Measurements from ENCODE around the gene ZNF397.
"Not testable (repeated sequence)": the region's sequence is repeated elsewhere in the genome, so short reads cannot be mapped to it uniquely, and the experiment has no call there.

ZNF397 gene

GRCh38 chr18:35240664-35241447 lies at the start of gene ZNF397:
Gene ZNF397 (plus strand): TSS chr18:35241034. CDS start chr18:35242471, 1,437 bp downstream.
- peak; percentile 95 for DNase-seq (ENCODE audit: low read depth)

DNA sequence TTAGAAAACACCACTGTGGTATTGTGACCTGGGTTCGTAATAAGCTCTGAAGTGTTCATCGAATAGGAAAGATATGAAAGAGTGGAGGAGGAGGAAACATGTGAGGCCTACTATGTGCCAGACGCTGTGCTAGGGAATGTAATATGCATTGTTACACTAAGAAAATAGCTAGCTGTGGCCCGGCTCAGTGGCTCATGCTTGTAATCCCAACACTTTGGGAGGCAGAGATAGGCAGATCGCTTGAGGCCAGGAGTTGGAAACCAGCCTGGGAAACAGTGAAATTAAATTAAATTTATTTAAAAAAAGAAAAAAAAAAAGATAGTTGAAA lies 49.2 kb upstream of the ZNF397 start:
- DNase-seq (ENCODE audit: low read depth): no peak

DNA sequence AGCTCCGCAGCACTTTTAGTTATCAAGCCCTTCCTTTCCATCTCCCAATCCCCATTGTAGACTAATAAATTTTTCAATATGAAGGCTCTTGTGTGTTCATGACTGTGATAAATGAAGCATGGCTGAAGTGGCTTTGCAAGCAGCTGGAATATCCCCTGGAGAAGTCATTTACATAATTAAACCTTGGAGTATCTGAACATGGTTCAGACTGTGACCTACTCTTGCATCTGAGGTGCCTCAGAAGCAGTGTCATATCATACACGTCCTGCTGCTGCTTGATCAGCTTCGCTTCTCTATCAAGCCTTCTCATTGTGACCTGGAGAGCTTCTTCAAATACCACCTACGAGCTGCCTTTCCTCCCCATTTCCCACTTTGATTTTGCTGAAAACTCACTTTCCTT lies 48.4 kb upstream of the ZNF397 start:
- DNase-seq (ENCODE audit: low read depth): no peak

GRCh38 chr18:35193316-35193715 lies 47.5 kb upstream of the ZNF397 start:
- DNase-seq (ENCODE audit: low read depth): no peak

DNA sequence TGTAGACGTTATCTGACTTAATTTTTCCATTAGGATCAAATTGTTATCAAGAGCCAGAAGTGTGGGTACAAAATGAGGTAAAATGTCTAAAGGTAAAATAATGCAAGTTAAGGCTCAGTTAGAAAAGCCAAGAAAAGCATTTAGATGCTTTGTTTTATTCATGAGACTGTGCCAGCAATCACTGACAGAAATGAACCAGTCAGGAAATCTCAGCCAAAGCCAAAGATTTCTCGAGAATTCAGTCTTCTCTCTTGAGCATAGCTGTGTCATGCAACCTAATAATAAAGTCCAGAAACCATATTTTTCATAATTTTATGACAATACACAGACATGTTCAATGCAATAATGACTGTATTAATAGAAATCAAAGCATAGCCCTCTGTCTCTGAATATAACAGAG lies 43.5 kb upstream of the ZNF397 start:
- DNase-seq (ENCODE audit: low read depth): peak; percentile 21

DNA sequence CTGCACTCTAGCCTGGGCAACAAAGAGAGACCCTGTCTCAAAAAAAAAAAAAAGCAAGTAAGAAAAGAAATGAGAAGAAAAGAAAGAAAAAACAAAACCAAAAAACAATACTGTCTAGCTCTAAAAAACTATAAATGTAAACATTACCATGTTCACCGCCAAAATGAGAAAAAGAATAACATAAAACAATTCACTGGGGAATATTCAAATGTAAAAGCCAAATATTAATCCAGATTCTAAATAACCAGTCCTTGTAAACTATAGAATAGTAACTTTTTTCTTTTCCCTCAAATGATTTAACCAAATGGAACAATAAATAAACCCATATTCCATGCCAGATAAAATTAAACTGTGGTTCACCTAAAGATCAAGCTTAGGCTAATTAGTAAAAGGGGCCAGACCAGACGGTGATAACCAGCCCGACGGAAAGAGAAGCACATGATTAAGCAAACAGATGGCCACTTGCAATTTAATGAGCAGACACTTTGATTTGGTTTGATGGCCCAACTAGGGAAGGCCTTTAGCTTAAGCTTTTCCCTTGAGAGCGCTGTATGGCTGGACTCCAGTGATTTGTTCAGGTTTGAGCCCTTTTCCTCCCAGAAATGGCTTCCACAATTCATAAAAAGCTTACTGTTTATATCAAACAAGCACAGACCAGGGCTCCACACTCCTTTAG lies 39.4 kb upstream of the ZNF397 start:
- no peak for DNase-seq (ENCODE audit: low read depth)

GRCh38 chr18:35203067-35203466 lies 37.8 kb upstream of the ZNF397 start:
- DNase-seq (ENCODE audit: low read depth): peak; percentile 31

DNA sequence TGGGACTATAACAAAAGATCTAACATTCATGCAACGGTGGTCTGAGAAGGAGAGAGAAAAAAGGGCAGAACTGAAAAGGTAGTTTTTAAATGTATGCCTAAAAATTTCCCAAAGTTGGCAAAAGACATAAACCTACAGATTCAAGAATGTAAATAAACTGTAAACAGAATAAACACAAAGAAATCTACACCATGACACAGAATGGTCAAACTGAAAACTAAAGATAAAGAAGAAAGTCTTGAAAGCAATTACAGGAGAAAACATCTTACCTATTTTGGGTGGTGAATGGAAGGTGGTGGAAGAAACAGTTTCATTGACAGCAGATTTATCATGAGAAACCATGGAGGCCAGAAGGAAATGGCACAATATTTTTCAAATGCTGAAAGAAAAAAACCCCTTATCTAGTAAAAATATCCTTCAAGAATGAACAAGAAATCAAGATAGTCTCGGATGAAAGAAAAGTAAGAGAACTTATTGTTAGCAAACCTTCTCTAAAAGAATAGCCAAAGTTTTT lies 35.6 kb upstream of the ZNF397 start:
- no peak for DNase-seq (ENCODE audit: low read depth)

DNA sequence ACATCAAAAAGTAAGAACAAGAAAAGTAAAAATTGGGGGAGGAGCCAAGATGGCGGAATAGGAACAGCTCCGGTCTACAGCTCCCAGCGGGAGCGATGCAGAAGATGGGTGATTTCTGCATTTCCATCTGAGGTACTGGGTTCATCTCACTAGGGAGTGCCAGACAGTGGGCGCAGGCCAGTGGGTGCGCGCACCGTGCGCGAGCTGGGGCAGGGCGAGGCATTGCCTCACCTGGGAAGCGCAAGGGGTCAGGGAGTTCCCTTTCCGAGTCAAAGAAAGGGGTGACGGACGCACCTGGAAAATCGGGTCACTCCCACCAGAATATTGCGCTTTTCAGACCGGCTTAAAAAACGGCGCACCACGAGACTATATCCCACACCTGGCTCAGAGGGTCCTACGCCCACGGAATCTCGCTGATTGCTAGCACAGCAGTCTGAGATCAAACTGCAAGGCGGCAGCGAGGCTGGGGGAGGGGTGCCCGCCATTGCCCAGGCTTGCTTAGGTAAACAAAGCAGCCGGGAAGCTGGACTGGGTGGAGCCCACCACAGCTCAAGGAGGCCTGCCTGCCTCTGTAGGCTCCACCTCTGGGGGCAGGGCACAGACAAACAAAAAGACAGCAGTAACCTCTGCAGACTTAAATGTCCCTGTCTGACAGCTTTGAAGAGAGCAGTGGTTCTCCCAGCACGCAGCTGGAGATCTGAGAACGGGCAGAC lies 34.9 kb upstream of the ZNF397 start:
- not testable (repeated sequence) for DNase-seq (ENCODE audit: low read depth)

- DNase-seq (ENCODE audit: low read depth): no peak
These were observed 25.8 kb upstream of the ZNF397 start for GRCh38 chr18:35215026-35215425.

DNA sequence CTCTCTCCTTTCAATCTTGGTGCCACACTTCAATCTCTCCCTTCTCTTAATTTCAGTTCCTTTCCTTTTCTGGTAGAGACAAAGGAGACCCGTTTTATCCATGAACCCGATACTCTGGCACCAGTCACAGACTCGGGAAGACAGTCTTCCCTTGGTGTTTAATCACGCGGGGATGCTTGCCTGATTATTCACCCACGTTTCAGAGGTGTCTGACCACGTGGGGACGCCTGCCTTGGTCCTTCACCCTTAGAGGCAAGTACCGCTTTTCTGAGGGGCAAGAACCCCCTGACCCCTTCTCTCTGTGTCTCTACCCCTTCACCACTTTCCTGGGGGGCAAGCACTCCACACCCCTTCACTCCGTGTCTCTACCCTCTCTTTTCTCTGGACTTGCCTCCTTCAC lies 24.2 kb upstream of the ZNF397 start:
- not testable (repeated sequence) for DNase-seq (ENCODE audit: low read depth)

- not testable (repeated sequence) for DNase-seq (ENCODE audit: low read depth)
These were observed 21.5 kb upstream of the ZNF397 start for GRCh38 chr18:35219331-35219730.

DNA sequence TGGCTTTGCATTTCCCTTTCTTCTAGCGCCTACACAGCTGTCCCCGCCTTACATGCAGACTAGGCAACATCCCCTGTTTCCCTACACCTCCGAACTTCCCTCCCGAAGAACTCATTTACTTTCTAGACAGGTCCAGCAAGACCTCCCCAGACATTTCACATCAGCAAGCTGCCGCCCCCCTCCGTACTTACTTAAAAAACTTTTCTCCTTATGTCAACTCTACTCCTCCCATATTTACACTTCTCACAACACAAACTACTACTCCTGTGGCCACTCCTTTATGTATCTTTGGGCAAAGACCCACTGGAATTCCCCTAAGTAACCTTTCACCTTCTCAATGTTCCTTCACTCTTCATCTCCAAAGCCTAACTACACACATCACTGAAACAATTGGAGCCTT lies 20.4 kb upstream of the ZNF397 start:
- DNase-seq (ENCODE audit: low read depth): no peak

DNA sequence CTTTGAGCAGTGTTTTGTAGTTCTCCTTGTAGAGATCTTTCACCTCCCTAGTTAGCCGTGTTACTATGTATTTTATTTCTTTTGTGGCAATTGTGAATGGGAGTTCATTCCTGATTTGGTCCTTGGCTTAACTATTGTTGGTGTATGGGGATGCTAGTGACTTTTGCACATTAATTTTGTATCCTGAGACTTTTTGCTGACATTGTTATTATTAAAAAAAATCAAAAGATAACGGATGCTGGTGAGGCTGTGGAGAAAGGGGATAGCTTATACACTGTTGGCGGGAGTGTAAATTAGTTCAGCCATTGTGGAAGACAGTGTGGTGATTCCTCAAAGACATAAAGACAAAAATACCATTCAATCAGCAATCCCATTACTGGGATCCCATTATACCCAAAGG lies 17.0 kb upstream of the ZNF397 start:
- no peak for DNase-seq (ENCODE audit: low read depth)

GRCh38 chr18:35227254-35227653 lies 13.6 kb upstream of the ZNF397 start:
- no peak for DNase-seq (ENCODE audit: low read depth)

DNA sequence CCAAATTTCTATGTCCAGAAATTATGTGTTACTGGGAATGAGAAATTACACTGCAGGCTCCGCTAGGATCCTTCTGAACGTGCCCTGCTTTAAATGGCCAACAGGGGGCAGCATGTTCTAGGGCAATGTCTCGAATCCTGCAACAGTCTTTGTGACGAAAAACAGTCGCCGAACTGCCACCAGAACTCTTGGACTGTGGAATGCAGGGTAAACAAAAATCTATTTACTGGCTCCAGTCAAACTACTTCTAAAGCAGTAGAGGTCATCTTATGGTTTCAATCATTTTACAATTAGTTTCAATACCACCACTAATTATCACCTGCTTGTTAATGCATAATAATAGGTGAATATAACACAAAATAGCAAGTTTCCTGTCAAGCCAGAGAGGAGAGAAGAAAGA lies 9.8 kb upstream of the ZNF397 start:
- DNase-seq (ENCODE audit: low read depth): peak; percentile 54

DNA sequence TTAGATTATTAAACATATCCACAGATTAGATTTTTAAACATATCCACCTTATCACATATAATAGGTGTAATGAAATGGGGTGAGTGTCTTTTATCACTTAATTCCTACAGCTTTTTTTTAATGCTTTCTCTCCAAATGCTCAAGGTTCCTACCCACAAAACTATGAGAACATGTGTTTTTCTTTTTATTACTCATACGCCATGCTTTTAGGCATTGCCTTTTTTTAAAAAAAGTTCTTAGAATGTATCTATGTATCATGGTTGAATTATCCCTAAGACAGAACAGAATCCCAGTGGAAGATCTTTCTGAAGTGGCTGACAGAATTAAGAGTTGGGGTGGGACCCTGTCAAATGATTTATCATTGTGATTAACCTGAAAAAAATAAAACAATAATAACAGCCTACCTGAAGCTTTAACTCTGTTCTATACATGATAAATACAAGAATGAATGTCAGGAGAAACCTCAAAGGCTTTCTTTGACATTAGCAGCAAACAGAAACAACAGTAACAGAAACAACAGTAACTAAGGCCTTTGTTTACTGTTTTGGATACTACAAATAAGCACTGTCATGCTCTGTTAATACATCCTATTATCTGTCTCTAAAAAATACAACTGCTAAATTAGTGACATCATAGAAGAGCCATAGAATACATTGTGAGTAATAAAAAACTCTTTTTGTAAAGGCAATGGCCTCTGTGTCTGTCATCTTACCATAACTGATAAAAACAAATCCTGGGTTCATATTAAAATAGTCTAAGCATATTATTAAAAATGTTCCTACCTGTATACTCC lies 4.1 kb upstream of the ZNF397 start:
- DNase-seq (ENCODE audit: low read depth): peak; percentile 30

- no peak for DNase-seq (ENCODE audit: low read depth)
These were observed 1.5 kb upstream of the ZNF397 start for GRCh38 chr18:35239314-35239713.

DNA sequence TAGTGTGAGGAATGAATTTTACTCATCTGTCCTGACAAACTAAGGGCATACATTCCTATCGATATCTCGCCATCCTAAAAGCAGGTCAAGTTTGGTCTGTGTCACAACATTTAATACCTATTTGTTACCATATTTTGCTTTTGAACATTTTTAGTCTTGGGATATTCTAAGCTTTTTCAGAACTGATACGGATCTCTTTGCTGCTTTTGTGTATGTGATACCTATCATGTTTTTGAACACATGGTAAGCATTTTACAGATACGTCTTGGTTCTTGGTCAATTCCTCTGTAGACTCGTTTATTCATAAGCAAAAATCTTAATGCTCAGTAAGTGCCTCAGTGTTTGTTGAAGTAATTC lies 592 bp downstream of the ZNF397 start:
- no peak for DNase-seq (ENCODE audit: low read depth)

DNA sequence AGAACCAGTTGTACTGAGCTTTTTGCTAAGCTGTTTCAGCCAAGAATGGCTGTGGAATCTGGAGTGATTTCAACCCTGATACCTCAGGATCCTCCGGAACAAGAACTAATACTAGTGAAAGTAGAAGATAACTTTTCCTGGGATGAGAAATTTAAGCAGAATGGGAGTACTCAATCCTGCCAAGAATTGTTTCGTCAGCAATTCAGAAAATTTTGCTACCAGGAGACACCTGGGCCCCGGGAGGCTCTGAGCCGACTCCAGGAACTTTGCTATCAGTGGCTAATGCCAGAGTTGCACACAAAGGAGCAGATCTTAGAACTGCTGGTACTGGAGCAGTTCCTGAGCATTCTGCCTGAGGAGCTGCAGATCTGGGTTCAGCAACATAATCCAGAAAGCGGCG lies 1.6 kb downstream of the ZNF397 start:
- DNase-seq (ENCODE audit: low read depth): no peak

- DNase-seq (ENCODE audit: low read depth): no peak
These were observed 3.8 kb downstream of the ZNF397 start for GRCh38 chr18:35244671-35245070.

DNA sequence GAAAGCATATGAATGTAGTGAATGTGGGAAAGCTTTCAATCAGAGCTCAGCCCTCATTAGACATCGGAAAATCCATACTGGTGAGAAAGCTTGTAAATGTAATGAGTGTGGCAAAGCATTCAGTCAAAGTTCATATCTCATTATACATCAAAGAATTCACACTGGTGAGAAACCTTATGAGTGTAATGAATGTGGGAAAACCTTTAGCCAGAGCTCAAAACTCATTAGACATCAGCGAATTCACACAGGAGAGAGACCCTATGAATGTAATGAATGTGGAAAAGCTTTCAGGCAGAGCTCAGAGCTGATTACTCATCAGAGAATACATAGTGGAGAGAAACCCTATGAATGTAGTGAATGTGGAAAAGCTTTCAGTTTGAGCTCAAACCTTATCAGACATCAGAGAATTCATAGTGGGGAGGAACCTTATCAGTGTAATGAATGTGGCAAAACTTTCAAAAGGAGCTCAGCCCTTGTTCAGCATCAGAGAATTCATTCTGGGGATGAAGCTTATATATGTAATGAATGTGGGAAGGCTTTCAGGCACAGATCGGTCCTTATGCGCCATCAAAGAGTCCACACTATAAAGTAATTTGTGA lies 5.0 kb downstream of the ZNF397 start:
- no peak for DNase-seq (ENCODE audit: low read depth)

Data from stromal cell of bone marrow (primary cell).